SK-N-SH (cell line): ENCODE measurements around the gene CATSPERB. TPM values are rescaled to one million over a fixed set of nuclear protein-coding genes. Genes with fewer than 3 reads are reported as not detected.

Source experiments
- CTCF ChIA-PET: fragments of 300-600, 350-600 bp; formaldehyde crosslinking; extraction: SDS; loops from one replicate; lab custom pipeline; 2021; lab: Yijun Ruan, JAX
- POLR2A ChIA-PET: fragments of 350-600 bp; sonication (Branson Sonifier 250); formaldehyde crosslinking; extraction: SDS; loops from one replicate; lab custom pipeline; 2020; ENCODE audit warnings: antibody characterized with exemption, inconsistent platforms; lab: Yijun Ruan, JAX
- DNase-seq: peaks from one replicate; pipeline ENCODE4 v3.0.0; 2012
- H2AFZ ChIP-seq: fragments of 200-600 bp; sonication (generic); 2 replicates; pipeline ENCODE4 v1.8.1; 2016; ENCODE audit warnings: antibody characterized with exemption, mild to moderate bottlenecking, low read depth
- H3F3A ChIP-seq: fragments of 200-600 bp; sonication (generic); replicated peaks from 2 replicates; pipeline ENCODE3; 2016; ENCODE audit warnings: antibody characterized with exemption, mild to moderate bottlenecking; ENCODE audit not compliant: insufficient read depth
- H3K27ac ChIP-seq, 2 experiments: fragments of 200-500 bp in 1 of 2; fragments of 200-600 bp in 1 of 2; sonication (Bioruptor generic) in 1 of 2; sonication (generic), shearing (Covaris generic) in 1 of 2; 2 replicates each; pipeline versions ENCODE4 v1.5.1 to v1.6.1; 2014 to 2016; ENCODE audit warnings: low read depth in 2 of 2, inconsistent platforms in 1 of 2, low read length in 1 of 2, mild to moderate bottlenecking in 1 of 2, mixed read lengths in 1 of 2
- H3K27me3 ChIP-seq: fragments of 200-600 bp; sonication (generic), shearing (Covaris generic); 2 replicates; pipeline ENCODE4 v1.6.1; 2016; ENCODE audit warnings: mixed run types; ENCODE audit not compliant: insufficient read depth
- H3K36me3 ChIP-seq, 2 experiments: fragments of 200-500 bp in 1 of 2; fragments of 200-600 bp in 1 of 2; sonication (Bioruptor generic) in 1 of 2; sonication (generic) in 1 of 2; replicated peaks in 1 of 2; 2 replicates each; pipeline versions ENCODE3 to v1.5.1; 2014 to 2016; ENCODE audit warnings: low read length in 1 of 2, mild to moderate bottlenecking in 1 of 2; ENCODE audit not compliant: insufficient read depth in 2 of 2, control insufficient read depth in 1 of 2
- H3K4me1 ChIP-seq, 2 experiments: fragments of 200-500 bp in 1 of 2; fragments of 200-600 bp in 1 of 2; sonication (Bioruptor generic) in 1 of 2; sonication (generic), shearing (Covaris generic) in 1 of 2; 2 replicates each; pipeline versions ENCODE4 v1.5.1 to v1.6.1; 2014 to 2016; ENCODE audit warnings: low read depth in 1 of 2, low read length in 1 of 2, mixed run types in 1 of 2; ENCODE audit not compliant: insufficient read depth in 2 of 2, control insufficient read depth in 1 of 2
- H3K4me2 ChIP-seq: fragments of 200-600 bp; sonication (generic), shearing (Covaris generic); 2 replicates; pipeline ENCODE4 v1.6.1; 2017; ENCODE audit warnings: mixed run types
- H3K4me3 ChIP-seq, 2 experiments: fragments of 200-500 bp in 1 of 2; fragments of 200-600 bp in 1 of 2; sonication (Bioruptor generic) in 1 of 2; sonication (generic), shearing (Covaris generic) in 1 of 2; 2 replicates each; pipeline versions ENCODE4 v1.5.1 to v1.8.1; 2014 to 2016; ENCODE audit warnings: low read depth in 2 of 2, inconsistent platforms in 1 of 2, low read length in 1 of 2, mild to moderate bottlenecking in 1 of 2, mixed read lengths in 1 of 2, moderate library complexity in 1 of 2
- H3K79me2 ChIP-seq: fragments of 200-600 bp; sonication (generic); 2 replicates; pipeline ENCODE4 v1.8.1; 2017; ENCODE audit warnings: mild to moderate bottlenecking; ENCODE audit not compliant: insufficient read depth
- H3K9ac ChIP-seq: fragments of 200-600 bp; sonication (generic); 2 replicates; pipeline ENCODE4 v1.6.1; 2017; ENCODE audit warnings: mixed run types
- H3K9me2 ChIP-seq: fragments of 200-600 bp; sonication (generic); 2 replicates; pipeline ENCODE4 v1.6.1; 2017; ENCODE audit warnings: mixed run types
- H3K9me3 ChIP-seq: fragments of 200-600 bp; sonication (generic); 2 replicates; pipeline ENCODE4 v1.6.1; 2017; ENCODE audit warnings: mixed run types, mild to moderate bottlenecking, moderate library complexity
- H4K20me1 ChIP-seq: fragments of 200-600 bp; sonication (generic); 2 replicates; pipeline ENCODE4 v1.6.1; 2017; ENCODE audit warnings: mild to moderate bottlenecking, mixed run types; ENCODE audit not compliant: insufficient read depth
- ELF1 ChIP-seq: IDR thresholded peaks from 2 replicates; pipeline ENCODE4 v1.4.0; 2012
- EP300 ChIP-seq, 2 experiments: IDR thresholded peaks; 2 replicates each; pipeline versions ENCODE4 v1.4.0 to v1.6.1; 2012; ENCODE audit warnings: borderline replicate concordance in 1 of 2, low read depth in 1 of 2, low read length in 1 of 2
- EZH2phosphoT487 ChIP-seq: fragments of 200-600 bp; sonication (generic); IDR thresholded peaks from 2 replicates; pipeline ENCODE4 v1.6.1; 2017; ENCODE audit warnings: low read depth, mixed run types, mild to moderate bottlenecking, antibody characterized with exemption, moderate library complexity, borderline replicate concordance
- FOSL2 ChIP-seq: IDR thresholded peaks from 2 replicates; pipeline ENCODE4 v1.4.0; 2012; ENCODE audit warnings: low read depth, mild to moderate bottlenecking, moderate library complexity, borderline replicate concordance
- FOXJ3 ChIP-seq: sonication (generic); formaldehyde crosslinking; IDR thresholded peaks from 2 replicates; pipeline ENCODE4 v1.5.1; 2020; ENCODE audit warnings: mild to moderate bottlenecking, missing genetic modification reagents
- FOXM1 ChIP-seq: IDR thresholded peaks from 2 replicates; pipeline ENCODE4 v1.4.0; 2012; ENCODE audit warnings: low read depth, mild to moderate bottlenecking
- GABPA ChIP-seq: IDR thresholded peaks from 2 replicates; pipeline ENCODE4 v1.4.0; 2012; ENCODE audit warnings: low read depth, mild to moderate bottlenecking
- MAX ChIP-seq: IDR thresholded peaks from 2 replicates; pipeline ENCODE4 v1.4.0; 2012; ENCODE audit warnings: low read depth
- MEF2A ChIP-seq: IDR thresholded peaks from 2 replicates; pipeline ENCODE4 v1.4.0; 2012; ENCODE audit warnings: low read depth, borderline replicate concordance
- NRF1 ChIP-seq: IDR thresholded peaks from 2 replicates; pipeline ENCODE4 v1.6.1; 2012; ENCODE audit warnings: low read depth, mild to moderate bottlenecking, low read length
- POLR2AphosphoS5 ChIP-seq: IDR thresholded peaks from 2 replicates; pipeline ENCODE4 v1.6.1; 2012; ENCODE audit warnings: low read depth, low read length
- RCOR1 ChIP-seq: fragments of 150-350 bp; IDR thresholded peaks from 2 replicates; pipeline ENCODE4 v1.6.1; 2017; ENCODE audit warnings: antibody characterized with exemption, low read length
- RFX5 ChIP-seq: IDR thresholded peaks from 2 replicates; pipeline ENCODE4 v1.6.1; 2012; ENCODE audit warnings: mild to moderate bottlenecking, improper control_type of control experiment, low read length
- RXRA ChIP-seq: IDR thresholded peaks from 2 replicates; pipeline ENCODE4 v1.4.0; 2012; ENCODE audit warnings: low read depth, mild to moderate bottlenecking, borderline replicate concordance
- SIN3A ChIP-seq: IDR thresholded peaks from 2 replicates; pipeline ENCODE4 v1.6.1; 2012; ENCODE audit warnings: low read depth, mild to moderate bottlenecking, low read length, moderate library complexity, borderline replicate concordance
- TAF1 ChIP-seq: IDR thresholded peaks from 2 replicates; pipeline ENCODE4 v1.6.1; 2012; ENCODE audit warnings: low read depth, mild to moderate bottlenecking, low read length, moderate library complexity, borderline replicate concordance
- TCF12 ChIP-seq: IDR thresholded peaks from 2 replicates; pipeline ENCODE4 v1.4.0; 2012
- TEAD4 ChIP-seq: IDR thresholded peaks from 2 replicates; pipeline ENCODE4 v1.4.0; 2012; ENCODE audit warnings: mild to moderate bottlenecking, borderline replicate concordance; ENCODE audit not compliant: insufficient read depth
- YY1 ChIP-seq: IDR thresholded peaks from 2 replicates; pipeline ENCODE4 v1.4.0; 2012; ENCODE audit warnings: low read depth, mild to moderate bottlenecking
- WGBS: methylation state at CpG from one replicate; pipeline ENCODE4 v1.1.6; 2017; ENCODE audit warnings: low lambda C conversion rate; 5-methylcytosine and 5-hydroxymethylcytosine counted together
- polyA plus RNA-seq, 3 experiments: library from polyadenylated mRNA; depleted of rRNA; stranded (reverse); fragments of >200 nt; gene quantifications; 2 replicates each; pipeline ENCODE4 v1.2.3, GENCODE V29; 2012
- TF ChIP-seq, protein P1 (sequence below): fragments of 150-350 bp; IDR thresholded peaks from 2 replicates; pipeline ENCODE4 v1.6.1; 2016; ENCODE audit warnings: mild to moderate bottlenecking, low read depth, low read length
- TF ChIP-seq, protein P2 (sequence below): IDR thresholded peaks from 2 replicates; pipeline ENCODE4 v1.4.0; 2012; ENCODE audit warnings: low read depth, borderline replicate concordance

CATSPERB gene
- polyA plus RNA-seq, 1 of the 3 experiments (the other 2 are of a cell fraction): 0.08 TPM

DNA sequence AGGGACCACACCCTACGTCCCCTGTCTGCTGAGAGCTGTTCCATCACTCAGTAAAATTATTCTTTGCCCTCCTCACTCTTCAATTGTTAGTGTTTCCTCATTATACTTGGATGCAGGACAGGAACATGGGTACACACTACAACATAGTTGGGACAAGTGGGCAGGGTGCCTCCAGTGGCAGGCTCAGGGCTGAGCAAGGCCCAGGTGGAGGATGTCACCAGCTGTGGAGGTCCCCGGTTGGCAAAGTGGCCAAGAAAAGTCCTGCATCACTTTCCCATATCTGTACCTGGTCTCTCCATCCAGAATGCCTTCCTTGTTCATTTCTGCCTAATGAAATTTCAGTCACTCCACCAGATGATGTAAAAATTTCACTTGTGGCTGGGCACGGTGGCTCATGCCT lies 149.1 kb downstream of the CATSPERB start:
- Histone ChIP-seq H3K36me3 (no peaks in the 10 kb centered on the region), H4K20me1 (no peaks in the 10 kb centered on the region), H3K4me1 (no peaks in the 10 kb centered on the region), H3K27me3 (peaks cover 27% of the 10 kb centered on the region; the same call in 1 of the 2 replicates), H3K4me2 (no peak overlapping the region), H3K27ac (no peak overlapping the region), H3K9me2 (no peaks in the 10 kb centered on the region), H3K9me3 (no peaks in the 10 kb centered on the region), H3K79me2 (no peaks in the 10 kb centered on the region), H3K9ac (no peak overlapping the region), H3K4me3 (no peak overlapping the region), H2AFZ (no peak overlapping the region), H3F3A (no peaks in the 10 kb centered on the region)
- ChIA-PET POLR2A (no interaction called here), CTCF (no interaction called here)
- 17% methylated on average over 3 of the region's 3 CpGs for WGBS
- no peak for DNase-seq
- TF ChIP-seq EP300 (IDR thresholded peaks at IDR 0.05; ENCODE audit: borderline replicate concordance in 1 of 2, low read depth in 1 of 2, low read length in 1 of 2): no peak
- no peak for TF ChIP-seq EZH2phosphoT487
- TF ChIP-seq GABPA: no peak
- TF ChIP-seq, protein P1, sequence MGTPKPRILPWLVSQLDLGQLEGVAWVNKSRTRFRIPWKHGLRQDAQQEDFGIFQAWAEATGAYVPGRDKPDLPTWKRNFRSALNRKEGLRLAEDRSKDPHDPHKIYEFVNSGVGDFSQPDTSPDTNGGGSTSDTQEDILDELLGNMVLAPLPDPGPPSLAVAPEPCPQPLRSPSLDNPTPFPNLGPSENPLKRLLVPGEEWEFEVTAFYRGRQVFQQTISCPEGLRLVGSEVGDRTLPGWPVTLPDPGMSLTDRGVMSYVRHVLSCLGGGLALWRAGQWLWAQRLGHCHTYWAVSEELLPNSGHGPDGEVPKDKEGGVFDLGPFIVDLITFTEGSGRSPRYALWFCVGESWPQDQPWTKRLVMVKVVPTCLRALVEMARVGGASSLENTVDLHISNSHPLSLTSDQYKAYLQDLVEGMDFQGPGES: no peak
- TF ChIP-seq POLR2AphosphoS5: no peak
- TF ChIP-seq FOXM1: no peak
- TF ChIP-seq MEF2A: no peak
- TF ChIP-seq ELF1: no peak
- TF ChIP-seq RCOR1: no peak
- no peak for TF ChIP-seq FOXJ3 (CRISPR knock-in tag)
- TF ChIP-seq TEAD4: no peak
- no peak for TF ChIP-seq YY1
- no peak for TF ChIP-seq MAX
- TF ChIP-seq TCF12: no peak
- TF ChIP-seq NRF1: no peak
- no peak for TF ChIP-seq SIN3A

GRCh38 chr14:91580876-91581577 lies 150.9 kb downstream of the CATSPERB start:
- peaks cover 27% of the 10 kb centered on the region; the same call in 1 of the 2 replicates for H3K27me3 ChIP-seq
- WGBS: 9% methylated on average over 8 of the region's 8 CpGs
- H3K9me3 ChIP-seq: no peaks in the 10 kb centered on the region
- ChIA-PET POLR2A (no interaction called here), CTCF (interaction anchor here (1.5 kb wide), 1 partner anchor 49 kb away, joined by 4 read pairs; no protein-coding TSS in a partner anchor)
- no peak overlapping the region for H3K9ac ChIP-seq
- H3K4me2 ChIP-seq: no peak overlapping the region
- H3K4me1 ChIP-seq: no peaks in the 10 kb centered on the region
- H3K9me2 ChIP-seq: no peaks in the 10 kb centered on the region
- H3K79me2 ChIP-seq: no peaks in the 10 kb centered on the region
- no peaks in the 10 kb centered on the region for H3K36me3 ChIP-seq
- no peak overlapping the region for H3K4me3 ChIP-seq
- H2AFZ ChIP-seq: no peak overlapping the region
- DNase-seq: no peak
- H4K20me1 ChIP-seq: no peaks in the 10 kb centered on the region
- no peak overlapping the region for H3K27ac ChIP-seq
- no peaks in the 10 kb centered on the region for H3F3A ChIP-seq
- TF ChIP-seq, protein P2, sequence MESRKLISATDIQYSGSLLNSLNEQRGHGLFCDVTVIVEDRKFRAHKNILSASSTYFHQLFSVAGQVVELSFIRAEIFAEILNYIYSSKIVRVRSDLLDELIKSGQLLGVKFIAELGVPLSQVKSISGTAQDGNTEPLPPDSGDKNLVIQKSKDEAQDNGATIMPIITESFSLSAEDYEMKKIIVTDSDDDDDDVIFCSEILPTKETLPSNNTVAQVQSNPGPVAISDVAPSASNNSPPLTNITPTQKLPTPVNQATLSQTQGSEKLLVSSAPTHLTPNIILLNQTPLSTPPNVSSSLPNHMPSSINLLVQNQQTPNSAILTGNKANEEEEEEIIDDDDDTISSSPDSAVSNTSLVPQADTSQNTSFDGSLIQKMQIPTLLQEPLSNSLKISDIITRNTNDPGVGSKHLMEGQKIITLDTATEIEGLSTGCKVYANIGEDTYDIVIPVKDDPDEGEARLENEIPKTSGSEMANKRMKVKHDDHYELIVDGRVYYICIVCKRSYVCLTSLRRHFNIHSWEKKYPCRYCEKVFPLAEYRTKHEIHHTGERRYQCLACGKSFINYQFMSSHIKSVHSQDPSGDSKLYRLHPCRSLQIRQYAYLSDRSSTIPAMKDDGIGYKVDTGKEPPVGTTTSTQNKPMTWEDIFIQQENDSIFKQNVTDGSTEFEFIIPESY: no peak
- no peak for TF ChIP-seq TEAD4
- TF ChIP-seq FOXM1: no peak
- TF ChIP-seq RCOR1: no peak
- TF ChIP-seq RFX5: no peak
- TF ChIP-seq, protein P1: no peak
- no peak for TF ChIP-seq POLR2AphosphoS5
- TF ChIP-seq TCF12: no peak
- no peak for TF ChIP-seq EZH2phosphoT487
- no peak for TF ChIP-seq MAX
- no peak for TF ChIP-seq YY1
- TF ChIP-seq TAF1: no peak
- no peak for TF ChIP-seq FOXJ3 (CRISPR knock-in tag)
- TF ChIP-seq FOSL2: no peak
- TF ChIP-seq SIN3A: no peak
- no peak for TF ChIP-seq RXRA
